Gastroesophageal sphincter (tissue), 4 donors: ENCODE measurements around the gene MORC2. TPM values are rescaled to one million over a fixed set of nuclear protein-coding genes. Genes with fewer than 3 reads are reported as not detected.

ENCODE experiments used
- ATAC-seq: fragments of 150-250 bp; one replicate; pipeline ENCODE4 v1.9.1; 2016; ENCODE audit warnings: mild to moderate bottlenecking, moderate library complexity
- H3K27ac ChIP-seq, 4 donors: fragments of 200-600 bp; sonication (generic) in 3 of 4; 1 replicate in 3 of 4; 2 replicates in 1 of 4; pipeline ENCODE4 v1.5.1; 2016 to 2019
- H3K27me3 ChIP-seq: fragments of 200-600 bp; sonication (generic); one replicate; pipeline ENCODE4 v1.5.1; 2019
- H3K36me3 ChIP-seq, 2 donors: fragments of 200-600 bp; sonication (generic); one replicate each; pipeline ENCODE4 v1.5.1; 2019; ENCODE audit warnings: control low read depth in 1 of 2
- H3K4me1 ChIP-seq, 3 donors: fragments of 200-600 bp; sonication (generic); 1 replicate in 2 of 3; 2 replicates in 1 of 3; pipeline ENCODE4 v1.5.1; 2016 to 2019; ENCODE audit warnings: control low read depth in 2 of 3
- H3K4me3 ChIP-seq, 2 donors: fragments of 200-600 bp; sonication (generic); one replicate each; pipeline ENCODE4 v1.5.1; 2019; ENCODE audit warnings: mild to moderate bottlenecking in 1 of 2, moderate library complexity in 1 of 2
- H3K9me3 ChIP-seq, 3 donors: fragments of 200-600 bp; sonication (generic); one replicate each; pipeline ENCODE4 v1.5.1; 2017 to 2019; ENCODE audit warnings: control low read depth in 2 of 3
- EP300 ChIP-seq: sonication (generic); formaldehyde crosslinking; IDR thresholded peaks from one replicate; pipeline ENCODE4 v1.6.1; 2017; ENCODE audit warnings: antibody characterized with exemption, mild to moderate bottlenecking
- POLR2A ChIP-seq, 2 donors: fragments of 450-650 bp; IDR thresholded peaks; one replicate each; pipeline ENCODE4 v1.6.1; 2017; ENCODE audit warnings: antibody characterized with exemption in 2 of 2, mild to moderate bottlenecking in 2 of 2, moderate library complexity in 1 of 2
- POLR2AphosphoS5 ChIP-seq: sonication (generic); formaldehyde crosslinking; IDR thresholded peaks from one replicate; pipeline ENCODE4 v1.6.1; 2017; ENCODE audit warnings: antibody characterized with exemption
- WGBS, 2 donors: methylation state at CpG; one replicate each; pipeline ENCODE4 v1.1.5; 2018; ENCODE audit warnings: low coverage in 1 of 2; 5-methylcytosine and 5-hydroxymethylcytosine counted together
- total RNA-seq, 4 donors: library from RNA; depleted of rRNA; stranded (reverse); fragments of >200 nt; gene quantifications; one replicate each; pipeline ENCODE4 v1.1.0, GENCODE V29; 2016
- TF ChIP-seq, protein P1 (sequence below), 4 experiments: fragments of 200-600 bp in 2 of 4; fragments of 450-650 bp in 2 of 4; sonication (generic) in 1 of 4; IDR thresholded peaks; one replicate each; pipeline ENCODE4 v1.5.1; 2017 to 2019; ENCODE audit warnings: antibody characterized with exemption in 4 of 4, mild to moderate bottlenecking in 2 of 4, moderate library complexity in 2 of 4

The MORC2 gene
- total RNA-seq, 4 donors from 2014 or later, result 11.3 to 36.0 (median 29.6) TPM

DNA sequence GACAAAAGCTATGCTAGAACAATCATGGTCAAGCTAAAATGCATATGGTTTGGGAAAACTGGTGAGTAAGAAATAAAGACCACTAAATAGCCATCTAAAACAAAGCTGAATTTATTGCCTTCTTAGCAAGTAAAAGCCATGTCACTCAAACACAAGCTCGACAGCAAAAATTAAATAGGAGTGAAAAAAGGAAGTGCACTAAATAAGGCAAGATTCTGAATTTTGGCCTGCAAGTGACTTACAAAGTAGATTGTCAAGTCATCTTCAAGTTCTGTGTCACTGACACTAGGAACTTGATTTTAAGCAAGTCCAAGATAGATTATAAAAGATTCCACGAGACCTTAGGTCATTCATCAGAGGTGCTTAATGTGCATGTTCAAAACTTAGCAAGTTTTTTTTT is 27.9 kb upstream of the MORC2 start:
- H3K36me3 ChIP-seq, result no peaks in the 10 kb centered on the region
- ATAC-seq, result no peak
- no peaks in the 10 kb centered on the region for H3K4me1 ChIP-seq
- no peak overlapping the region for H3K4me3 ChIP-seq
- H3K27ac ChIP-seq, result no peak overlapping the region
- WGBS, 2 donors, result 70 to 71% methylated on average over 2 of the region's 2 CpGs
- peaks cover 0 to 7% (median 0%) of the 10 kb centered on the region in 3 donors for H3K9me3 ChIP-seq
- TF ChIP-seq EP300 (no peak), POLR2AphosphoS5 (no peak), POLR2A (IDR thresholded peaks at IDR 0.05) (no peak)
- TF ChIP-seq, protein P1, sequence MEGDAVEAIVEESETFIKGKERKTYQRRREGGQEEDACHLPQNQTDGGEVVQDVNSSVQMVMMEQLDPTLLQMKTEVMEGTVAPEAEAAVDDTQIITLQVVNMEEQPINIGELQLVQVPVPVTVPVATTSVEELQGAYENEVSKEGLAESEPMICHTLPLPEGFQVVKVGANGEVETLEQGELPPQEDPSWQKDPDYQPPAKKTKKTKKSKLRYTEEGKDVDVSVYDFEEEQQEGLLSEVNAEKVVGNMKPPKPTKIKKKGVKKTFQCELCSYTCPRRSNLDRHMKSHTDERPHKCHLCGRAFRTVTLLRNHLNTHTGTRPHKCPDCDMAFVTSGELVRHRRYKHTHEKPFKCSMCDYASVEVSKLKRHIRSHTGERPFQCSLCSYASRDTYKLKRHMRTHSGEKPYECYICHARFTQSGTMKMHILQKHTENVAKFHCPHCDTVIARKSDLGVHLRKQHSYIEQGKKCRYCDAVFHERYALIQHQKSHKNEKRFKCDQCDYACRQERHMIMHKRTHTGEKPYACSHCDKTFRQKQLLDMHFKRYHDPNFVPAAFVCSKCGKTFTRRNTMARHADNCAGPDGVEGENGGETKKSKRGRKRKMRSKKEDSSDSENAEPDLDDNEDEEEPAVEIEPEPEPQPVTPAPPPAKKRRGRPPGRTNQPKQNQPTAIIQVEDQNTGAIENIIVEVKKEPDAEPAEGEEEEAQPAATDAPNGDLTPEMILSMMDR (IDR thresholded peaks at IDR 0.05), result no peak
- H3K27me3 ChIP-seq, result no peaks in the 10 kb centered on the region

DNA sequence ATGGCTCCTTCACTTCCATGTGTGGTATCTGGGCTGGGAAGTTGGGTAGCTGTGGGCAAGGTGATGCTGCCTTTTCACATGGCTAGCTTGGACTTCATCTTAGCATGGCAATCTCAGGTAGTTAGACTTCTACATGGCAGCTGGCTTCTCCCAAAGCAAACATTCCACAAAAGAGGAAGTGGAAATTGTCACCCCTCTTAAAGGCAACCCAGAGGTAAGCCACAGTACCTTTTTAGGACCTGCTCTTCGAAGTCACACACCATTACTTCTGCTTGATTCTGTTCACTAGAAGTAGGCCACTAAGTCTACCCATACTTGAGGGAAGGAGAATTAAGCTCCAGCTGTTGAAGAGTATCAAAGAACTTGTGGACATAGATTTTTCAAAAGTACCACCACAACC is 26.4 kb upstream of the MORC2 start:
- no peak for ATAC-seq
- Histone ChIP-seq H3K36me3 (no peaks in the 10 kb centered on the region), H3K4me1 (no peaks in the 10 kb centered on the region), H3K9me3 (peaks cover 0 to 16% (median 0%) of the 10 kb centered on the region in 3 donors), H3K27me3 (no peaks in the 10 kb centered on the region), H3K4me3 (no peak overlapping the region), H3K27ac (no peak overlapping the region)
- 50 to 73% methylated on average over 1 of the region's 1 CpG for whole genome bisulfite sequencing, 2 donors
- TF ChIP-seq, protein P1 (IDR thresholded peaks at IDR 0.05), result no peak
- TF ChIP-seq POLR2AphosphoS5 (no peak), EP300 (no peak), POLR2A (IDR thresholded peaks at IDR 0.05) (no peak)

DNA sequence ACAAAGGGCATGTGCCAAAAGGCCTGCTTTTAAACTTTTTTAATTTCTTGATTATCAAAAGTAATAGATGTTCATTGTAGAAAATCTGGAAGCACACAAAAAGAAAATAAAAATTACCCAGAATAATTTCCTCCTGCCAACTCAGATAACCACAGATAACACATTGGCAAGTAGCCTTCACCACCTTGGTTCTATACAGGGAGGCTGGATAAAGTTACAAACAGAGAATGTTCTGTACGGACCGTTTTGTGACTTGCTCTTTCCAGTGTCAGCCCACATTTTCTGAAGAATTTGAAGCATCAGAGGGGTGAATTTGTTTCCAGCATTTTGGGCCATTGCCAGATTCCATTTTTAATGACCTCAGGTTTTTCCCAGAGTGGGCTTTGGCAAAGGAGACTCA is 24.0 kb upstream of the MORC2 start:
- Histone ChIP-seq H3K4me1 (no peaks in the 10 kb centered on the region), H3K27me3 (no peaks in the 10 kb centered on the region), H3K4me3 (no peak overlapping the region), H3K9me3 (peaks cover 0 to 29% (median 0%) of the 10 kb centered on the region in 3 donors), H3K27ac (no peak overlapping the region), H3K36me3 (no peaks in the 10 kb centered on the region)
- no peak for TF ChIP-seq POLR2AphosphoS5
- TF ChIP-seq EP300, result no peak
- ATAC-seq, result no peak
- 44 to 57% methylated on average over 2 of the region's 2 CpGs for WGBS, 2 donors

DNA sequence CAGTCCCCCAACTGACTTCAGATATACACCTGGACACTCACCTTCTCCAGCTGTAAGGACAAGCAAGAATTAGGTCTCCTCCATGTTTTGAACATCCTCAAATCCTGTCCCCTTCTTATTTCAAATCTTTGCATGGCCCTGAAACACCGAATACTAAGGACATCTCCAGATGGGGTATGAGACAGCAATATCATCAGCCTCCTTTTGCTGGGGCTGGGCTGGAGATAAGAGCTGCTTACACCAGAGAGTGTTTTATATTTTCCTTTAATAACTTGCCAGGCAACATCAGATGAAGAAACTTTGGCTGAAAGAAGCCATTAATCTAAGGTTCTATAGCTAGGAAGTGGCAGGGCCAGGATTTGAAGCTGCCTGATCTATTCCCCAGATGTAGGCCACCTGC is 22.1 kb upstream of the MORC2 start:
- H3K4me1 ChIP-seq, result no peaks in the 10 kb centered on the region
- no peaks in the 10 kb centered on the region for H3K27me3 ChIP-seq
- H3K4me3 ChIP-seq, result no peak overlapping the region
- H3K36me3 ChIP-seq, result no peaks in the 10 kb centered on the region
- peaks cover 0 to 40% (median 0%) of the 10 kb centered on the region in 3 donors for H3K9me3 ChIP-seq
- ATAC-seq, result no peak
- no peak for TF ChIP-seq POLR2A (IDR thresholded peaks at IDR 0.05)
- no peak for TF ChIP-seq EP300
- TF ChIP-seq POLR2AphosphoS5, result no peak
- TF ChIP-seq, protein P1 (IDR thresholded peaks at IDR 0.05), result no peak
- WGBS, 2 donors, result 80 to 88% methylated on average over 1 of the region's 1 CpG
- H3K27ac ChIP-seq, result no peak overlapping the region

DNA sequence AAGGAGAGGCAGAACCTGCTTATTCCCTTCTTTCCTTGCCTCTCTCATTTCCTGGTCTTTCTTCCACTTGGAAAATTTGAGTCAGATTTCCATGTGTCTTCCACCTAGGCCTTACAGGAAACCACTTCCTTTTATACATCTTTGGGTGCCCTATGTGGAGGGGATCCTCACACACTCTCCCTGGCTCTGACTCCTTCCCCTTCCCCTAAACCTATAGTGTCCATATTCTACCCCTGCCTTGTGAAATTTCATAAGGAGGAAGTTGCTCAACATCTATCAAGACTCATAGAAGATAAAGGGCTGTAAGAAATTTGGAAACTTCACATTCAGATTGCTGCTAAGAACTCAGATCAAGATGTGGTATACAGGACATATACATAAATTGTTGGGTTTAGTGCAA is 20.9 kb upstream of the MORC2 start:
- Histone ChIP-seq H3K36me3 (no peaks in the 10 kb centered on the region), H3K27me3 (no peaks in the 10 kb centered on the region), H3K9me3 (peaks cover 0 to 52% (median 0%) of the 10 kb centered on the region in 3 donors), H3K27ac (no peak overlapping the region), H3K4me3 (no peak overlapping the region), H3K4me1 (no peaks in the 10 kb centered on the region)
- TF ChIP-seq EP300 (no peak), POLR2A (IDR thresholded peaks at IDR 0.05) (no peak), POLR2AphosphoS5 (no peak)
- TF ChIP-seq, protein P1 (IDR thresholded peaks at IDR 0.05), result no peak
- no peak for ATAC-seq
